Karpas-422 (cell line): ENCODE measurements around the gene DMD. TPM values are rescaled to one million over a fixed set of nuclear protein-coding genes. Genes with fewer than 3 reads are reported as not detected.
A peak's percentile ranks its signal among the peaks of the same experiment; 100 is the strongest.

Experiments
- DNase-seq: peaks from one replicate; pipeline ENCODE4 v3.0.0-alpha.2; 2015
- H2AFZ ChIP-seq: fragments of 200-600 bp; sonication (generic); 2 replicates; pipeline ENCODE4 v1.6.1; 2014; ENCODE audit warnings: antibody characterized with exemption, low read length, mixed read lengths
- H3K27ac ChIP-seq: fragments of 200-600 bp; sonication (generic); 2 replicates; pipeline ENCODE4 v1.5.1; 2014; ENCODE audit warnings: mild to moderate bottlenecking, low read length, moderate library complexity
- H3K27me3 ChIP-seq: fragments of 200-600 bp; sonication (generic); 2 replicates; pipeline ENCODE4 v1.6.1; 2014; ENCODE audit warnings: low read length, mixed read lengths
- H3K36me3 ChIP-seq: fragments of 200-600 bp; sonication (generic); 2 replicates; pipeline ENCODE4 v1.6.1; 2014; ENCODE audit warnings: low read length, mixed read lengths; ENCODE audit not compliant: insufficient read depth
- H3K4me1 ChIP-seq: fragments of 200-600 bp; sonication (generic); 2 replicates; pipeline ENCODE4 v1.6.1; 2014; ENCODE audit warnings: mild to moderate bottlenecking, low read length, mixed read lengths
- H3K4me2 ChIP-seq: fragments of 200-600 bp; sonication (generic); 2 replicates; pipeline ENCODE4 v1.6.1; 2014; ENCODE audit warnings: low read length, low read depth, mild to moderate bottlenecking; ENCODE audit not compliant: poor library complexity, severe bottlenecking
- H3K4me3 ChIP-seq: fragments of 200-600 bp; sonication (generic); 2 replicates; pipeline ENCODE4 v1.5.1; 2014; ENCODE audit warnings: mild to moderate bottlenecking, antibody characterized with exemption, low read length, mixed read lengths
- H3K79me2 ChIP-seq: fragments of 200-600 bp; sonication (generic); 2 replicates; pipeline ENCODE4 v1.6.1; 2014; ENCODE audit warnings: mild to moderate bottlenecking, low read length, mixed read lengths
- H3K9ac ChIP-seq: fragments of 200-600 bp; sonication (generic); 2 replicates; pipeline ENCODE4 v1.6.0; 2014; ENCODE audit warnings: low read length
- H3K9me2 ChIP-seq: fragments of 200-600 bp; sonication (generic), shearing (Covaris generic); replicated peaks from 2 replicates; pipeline ENCODE4 v1.6.0; 2014; ENCODE audit warnings: mild to moderate bottlenecking, low read length, moderate library complexity; ENCODE audit not compliant: insufficient read depth
- H3K9me3 ChIP-seq: fragments of 300-700, 200-600 bp; sonication (generic); 2 replicates; pipeline ENCODE4 v1.6.1; 2014; ENCODE audit warnings: low read length, mixed read lengths
- H4K20me1 ChIP-seq: fragments of 200-600 bp; sonication (generic); 2 replicates; pipeline ENCODE4 v1.6.1; 2014; ENCODE audit warnings: mild to moderate bottlenecking, antibody characterized with exemption, low read length, low read depth; ENCODE audit not compliant: insufficient read depth
- total RNA-seq: library from RNA; depleted of rRNA; stranded (reverse); fragments of >200 nt; shearing (Covaris generic); gene quantifications from 2 replicates; pipeline ENCODE4 v1.2.3, GENCODE V29; 2014; ENCODE audit warnings: low replicate concordance

Gene DMD
- total RNA-seq, 1 experiment from 2014 or later: not detected

GRCh38 chrX:32495855-32496254 lies 715.5 kb downstream of the DMD start:
- no peaks in the 10 kb centered on the region for H4K20me1 ChIP-seq
- H3K27me3 ChIP-seq: no peaks in the 10 kb centered on the region
- no peak overlapping the region for H3K4me2 ChIP-seq
- H3K9ac ChIP-seq: no peak overlapping the region
- no peak for DNase-seq
- 0 out of 2 replicates have a peak, but pooled peaks cover 3% of the 10 kb centered on the region for H3K9me3 ChIP-seq
- H3K4me3 ChIP-seq: no peak overlapping the region
- no peaks in the 10 kb centered on the region for H3K79me2 ChIP-seq
- no peak overlapping the region for H2AFZ ChIP-seq
- H3K36me3 ChIP-seq: no peaks in the 10 kb centered on the region
- H3K27ac ChIP-seq: no peak overlapping the region
- H3K9me2 ChIP-seq: no peaks in the 10 kb centered on the region
- H3K4me1 ChIP-seq: no peaks in the 10 kb centered on the region

GRCh38 chrX:32489125-32489524 lies 722.2 kb downstream of the DMD start:
- Histone ChIP-seq H4K20me1 (no peaks in the 10 kb centered on the region), H3K27me3 (no peaks in the 10 kb centered on the region), H3K9me3 (0 out of 2 replicates have a peak, but pooled peaks cover 2% of the 10 kb centered on the region), H3K4me2 (no peak overlapping the region), H3K79me2 (no peaks in the 10 kb centered on the region), H3K36me3 (no peaks in the 10 kb centered on the region), H3K9me2 (no peaks in the 10 kb centered on the region), H2AFZ (no peak overlapping the region), H3K4me3 (no peak overlapping the region), H3K4me1 (no peaks in the 10 kb centered on the region), H3K9ac (no peak overlapping the region), H3K27ac (no peak overlapping the region)
- no peak for DNase-seq

GRCh38 chrX:32483534-32484136 lies 727.7 kb downstream of the DMD start:
- DNase-seq: peak; percentile 48

GRCh38 chrX:32480019-32480418 lies 731.3 kb downstream of the DMD start:
- no peaks in the 10 kb centered on the region for H3K79me2 ChIP-seq
- no peaks in the 10 kb centered on the region for H3K9me2 ChIP-seq
- H3K4me1 ChIP-seq: no peaks in the 10 kb centered on the region
- no peak for DNase-seq
- no peak overlapping the region for H3K4me2 ChIP-seq
- H3K9me3 ChIP-seq: no peaks in the 10 kb centered on the region
- no peak overlapping the region for H2AFZ ChIP-seq
- no peak overlapping the region for H3K27ac ChIP-seq
- H3K36me3 ChIP-seq: no peaks in the 10 kb centered on the region
- no peaks in the 10 kb centered on the region for H4K20me1 ChIP-seq
- no peaks in the 10 kb centered on the region for H3K27me3 ChIP-seq
- H3K9ac ChIP-seq: no peak overlapping the region
- H3K4me3 ChIP-seq: no peak overlapping the region

More at GRCh38 chrX:32483534-32484136, 727.7 kb downstream of the DMD start:
- Histone ChIP-seq H3K36me3 (no peaks in the 10 kb centered on the region), H2AFZ (no peak overlapping the region), H3K27me3 (no peaks in the 10 kb centered on the region), H3K9me3 (no peaks in the 10 kb centered on the region), H3K4me1 (no peaks in the 10 kb centered on the region), H3K4me3 (no peak overlapping the region), H3K4me2 (no peak overlapping the region), H3K79me2 (no peaks in the 10 kb centered on the region), H3K27ac (no peak overlapping the region), H4K20me1 (no peaks in the 10 kb centered on the region), H3K9ac (no peak overlapping the region), H3K9me2 (no peaks in the 10 kb centered on the region)

GRCh38 chrX:32472364-32472763 lies 739.0 kb downstream of the DMD start:
- H3K4me2 ChIP-seq: no peak overlapping the region

GRCh38 chrX:32455704-32456103 lies 755.6 kb downstream of the DMD start:
- H3K4me1 ChIP-seq: no peaks in the 10 kb centered on the region
- H3K36me3 ChIP-seq: no peaks in the 10 kb centered on the region
- H4K20me1 ChIP-seq: no peaks in the 10 kb centered on the region
- H3K4me2 ChIP-seq: no peak overlapping the region
- H2AFZ ChIP-seq: no peak overlapping the region
- DNase-seq: no peak
- no peaks in the 10 kb centered on the region for H3K79me2 ChIP-seq
- no peaks in the 10 kb centered on the region for H3K9me2 ChIP-seq
- H3K9ac ChIP-seq: no peak overlapping the region
- no peak overlapping the region for H3K27ac ChIP-seq
- no peaks in the 10 kb centered on the region for H3K9me3 ChIP-seq
- H3K4me3 ChIP-seq: no peak overlapping the region
- H3K27me3 ChIP-seq: no peaks in the 10 kb centered on the region

More at GRCh38 chrX:32472364-32472763, 739.0 kb downstream of the DMD start:
- no peaks in the 10 kb centered on the region for H3K36me3 ChIP-seq
- no peaks in the 10 kb centered on the region for H3K27me3 ChIP-seq
- H4K20me1 ChIP-seq: no peaks in the 10 kb centered on the region
- H3K9me2 ChIP-seq: no peaks in the 10 kb centered on the region
- no peaks in the 10 kb centered on the region for H3K9me3 ChIP-seq
- DNase-seq: no peak
- H3K9ac ChIP-seq: no peak overlapping the region
- H2AFZ ChIP-seq: no peak overlapping the region
- H3K79me2 ChIP-seq: no peaks in the 10 kb centered on the region
- H3K27ac ChIP-seq: no peak overlapping the region
- no peak overlapping the region for H3K4me3 ChIP-seq
- H3K4me1 ChIP-seq: no peaks in the 10 kb centered on the region

- H2AFZ ChIP-seq: no peak overlapping the region
- no peak overlapping the region for H3K27ac ChIP-seq
- no peak overlapping the region for H3K9ac ChIP-seq
- H3K4me3 ChIP-seq: no peak overlapping the region
- no peaks in the 10 kb centered on the region for H3K9me2 ChIP-seq
- no peaks in the 10 kb centered on the region for H3K36me3 ChIP-seq
- DNase-seq: no peak
- H4K20me1 ChIP-seq: no peaks in the 10 kb centered on the region
- H3K9me3 ChIP-seq: no peaks in the 10 kb centered on the region
- no peaks in the 10 kb centered on the region for H3K79me2 ChIP-seq
- peaks cover 19% of the 10 kb centered on the region for H3K4me1 ChIP-seq
- H3K4me2 ChIP-seq: no peak overlapping the region
- H3K27me3 ChIP-seq: no peaks in the 10 kb centered on the region
Observed at GRCh38 chrX:32451954-32452695, 759.2 kb downstream of the DMD start.

- H3K4me2 ChIP-seq: peak overlapping the region; percentile 57
- H3K27ac ChIP-seq: peak overlapping the region; percentile 69
Observed at GRCh38 chrX:32448945-32449344, 762.4 kb downstream of the DMD start.

More at GRCh38 chrX:32448945-32449344, 762.4 kb downstream of the DMD start:
- no peaks in the 10 kb centered on the region for H3K36me3 ChIP-seq
- no peak for DNase-seq
- no peaks in the 10 kb centered on the region for H3K27me3 ChIP-seq
- peak overlapping the region; percentile 85; the same call in 1 of the 2 replicates for H2AFZ ChIP-seq
- no peaks in the 10 kb centered on the region for H3K9me3 ChIP-seq
- peaks cover 26% of the 10 kb centered on the region for H3K4me1 ChIP-seq
- peak overlapping the region; percentile 38; the same call in 1 of the 2 replicates for H3K4me3 ChIP-seq
- no peaks in the 10 kb centered on the region for H3K9me2 ChIP-seq
- H3K9ac ChIP-seq: no peak overlapping the region
- H3K79me2 ChIP-seq: no peaks in the 10 kb centered on the region
- no peaks in the 10 kb centered on the region for H4K20me1 ChIP-seq
